RPMI7951 (cell line): Measurements from ENCODE around the gene SMYD3. TPM values are rescaled to one million over a fixed set of nuclear protein-coding genes. Genes with fewer than 3 reads are reported as not detected.
"Not testable (repeated sequence)": the region's sequence is repeated elsewhere in the genome, so short reads cannot be mapped to it uniquely, and the experiment has no call there.

Experiments used
- DNase-seq: peaks from one replicate; pipeline ENCODE4 v3.0.0-alpha.2; 2012; ENCODE audit warnings: low read depth
- total RNA-seq: library from RNA; depleted of rRNA; stranded (reverse); fragments of >200 nt; shearing (Covaris generic); gene quantifications from 2 replicates; pipeline ENCODE4 v1.2.3, GENCODE V29; 2014; rRNA removed

The SMYD3 gene
- total RNA-seq, 1 experiment from 2014 or later, result 33.9 TPM

DNA sequence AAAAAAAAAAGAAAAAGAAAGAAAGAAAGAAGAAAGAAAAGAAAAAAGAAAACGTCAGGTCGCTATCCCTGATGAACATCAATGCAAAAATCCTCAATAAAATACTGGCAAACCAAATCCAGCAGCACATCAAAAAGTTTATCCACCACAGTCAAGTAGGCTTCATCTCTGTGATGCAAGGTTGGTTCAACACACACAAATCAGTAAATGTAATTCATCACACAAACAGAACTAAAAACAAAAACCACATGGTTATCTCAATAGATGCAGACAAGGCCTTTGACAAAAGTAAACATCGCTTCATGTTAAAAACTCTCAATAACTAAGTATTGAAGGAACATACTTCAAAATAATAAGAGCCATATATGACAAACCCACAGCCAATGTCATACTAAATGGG lies 779.0 kb downstream of the SMYD3 start:
- DNase-seq, result not testable (repeated sequence)

DNA sequence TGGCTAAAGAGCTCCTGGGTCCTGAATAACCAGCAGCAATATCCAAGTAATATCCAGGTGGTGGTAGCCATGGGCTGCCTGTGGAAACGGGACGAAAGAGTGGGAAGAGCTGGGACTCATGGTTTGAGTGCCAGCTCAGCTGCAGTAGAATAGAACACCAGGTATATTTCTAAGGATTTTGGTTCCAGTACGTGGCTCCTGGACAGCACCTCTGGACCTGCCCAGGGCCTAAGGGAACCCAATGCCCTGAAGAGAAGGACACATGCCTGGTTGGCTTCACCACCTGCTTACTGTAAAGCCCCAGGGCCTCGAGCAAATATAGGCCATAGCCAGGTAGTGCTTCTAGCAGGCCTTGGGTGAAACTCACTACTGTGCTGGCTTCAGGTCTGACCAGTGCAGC lies 785.6 kb downstream of the SMYD3 start:
- no peak for DNase-seq

DNA sequence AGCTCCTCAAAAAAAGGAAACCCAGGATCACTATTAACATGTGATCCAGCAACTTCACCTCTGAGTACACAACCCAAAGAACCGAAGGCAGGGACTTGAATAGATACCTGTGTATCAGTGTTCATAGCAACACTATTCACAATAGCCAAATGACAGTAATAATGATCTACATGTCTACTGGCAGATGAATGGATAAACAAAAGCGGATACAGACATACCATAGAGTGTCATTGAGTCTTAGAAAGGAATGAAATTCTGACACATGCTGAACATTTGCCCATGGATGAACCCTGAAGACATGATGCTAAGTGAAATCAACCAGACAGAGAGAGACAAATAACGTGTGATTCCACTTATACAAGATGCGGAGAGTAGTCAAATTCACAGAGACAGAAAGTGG lies 788.1 kb downstream of the SMYD3 start:
- no peak for DNase-seq

DNA sequence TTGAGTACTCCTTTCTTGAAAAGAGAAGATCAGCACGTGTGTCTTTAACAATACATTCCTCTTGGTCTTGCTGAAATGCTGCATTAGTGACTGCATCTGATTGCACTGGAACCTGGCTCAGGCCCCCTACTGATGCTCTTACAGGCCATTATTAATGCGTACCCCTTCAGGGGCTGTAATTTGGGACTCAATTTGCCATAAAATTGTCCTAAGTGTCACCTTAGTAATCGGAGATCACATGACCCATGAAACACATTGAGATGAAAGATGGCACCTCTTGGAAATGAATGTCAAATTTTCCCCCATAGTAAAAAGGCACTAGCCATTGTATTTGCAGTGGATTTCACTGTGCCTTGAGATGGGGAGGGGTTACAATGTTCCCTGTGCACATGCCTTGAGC lies 789.0 kb downstream of the SMYD3 start:
- DNase-seq, result no peak

DNA sequence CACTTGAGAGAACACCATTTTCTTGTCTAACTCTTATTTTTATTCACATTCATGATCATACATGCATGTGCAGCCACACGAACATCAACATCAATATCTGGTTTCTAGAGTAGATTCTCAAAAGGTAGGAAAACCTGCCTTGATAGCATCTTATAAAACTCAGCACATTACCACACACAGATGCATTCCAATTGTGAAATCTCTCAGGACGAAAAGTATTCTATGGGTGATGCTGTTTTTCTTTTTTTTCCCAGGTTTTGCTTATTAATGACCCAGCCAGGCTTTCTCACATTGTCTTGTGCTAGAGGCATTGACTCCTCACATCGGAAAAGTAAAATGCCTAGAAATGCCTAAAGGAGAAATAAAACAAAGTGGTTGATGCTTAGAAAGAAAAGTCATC lies 789.5 kb downstream of the SMYD3 start:
- DNase-seq, result no peak

DNA sequence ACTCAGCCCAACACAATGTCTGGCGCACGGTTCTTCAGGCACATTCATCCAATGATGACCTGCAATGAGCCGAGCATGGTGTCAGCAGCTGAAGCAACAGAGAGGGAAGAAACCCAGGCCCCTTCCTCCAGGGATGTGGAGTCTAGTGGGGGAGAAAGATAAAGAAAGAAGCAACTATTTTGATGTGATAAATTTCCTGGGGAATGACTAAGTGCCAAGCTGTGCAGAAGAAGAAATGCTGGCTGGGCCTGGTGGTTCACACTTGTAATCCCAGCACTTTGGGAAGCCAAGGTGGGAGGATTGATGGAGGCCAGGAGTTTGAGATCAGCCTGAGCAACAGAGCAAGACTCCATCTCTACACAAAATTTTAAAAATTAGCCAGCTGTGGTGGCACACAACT lies 790.5 kb downstream of the SMYD3 start:
- peak; percentile 16 for DNase-seq

DNA sequence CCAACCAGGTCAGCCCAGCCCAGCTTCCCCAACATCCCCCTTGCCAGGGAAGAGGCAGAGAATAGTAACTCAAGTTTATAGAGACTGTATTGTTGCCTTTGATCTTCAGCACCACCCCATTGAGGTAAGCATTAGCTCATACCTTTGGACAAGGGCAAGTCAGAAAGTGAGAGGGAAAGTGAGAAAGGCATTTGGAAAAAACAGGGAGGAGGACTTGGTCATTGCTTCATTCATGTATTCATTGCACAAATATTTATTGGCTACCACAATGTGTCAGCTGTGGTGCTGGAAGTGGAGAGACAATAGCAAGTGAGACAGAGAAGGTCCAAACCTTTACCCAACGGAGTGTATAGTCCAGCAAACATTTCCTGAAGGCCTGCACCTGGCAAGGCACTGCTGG lies 791.1 kb downstream of the SMYD3 start:
- DNase-seq, result peak; percentile 90

DNA sequence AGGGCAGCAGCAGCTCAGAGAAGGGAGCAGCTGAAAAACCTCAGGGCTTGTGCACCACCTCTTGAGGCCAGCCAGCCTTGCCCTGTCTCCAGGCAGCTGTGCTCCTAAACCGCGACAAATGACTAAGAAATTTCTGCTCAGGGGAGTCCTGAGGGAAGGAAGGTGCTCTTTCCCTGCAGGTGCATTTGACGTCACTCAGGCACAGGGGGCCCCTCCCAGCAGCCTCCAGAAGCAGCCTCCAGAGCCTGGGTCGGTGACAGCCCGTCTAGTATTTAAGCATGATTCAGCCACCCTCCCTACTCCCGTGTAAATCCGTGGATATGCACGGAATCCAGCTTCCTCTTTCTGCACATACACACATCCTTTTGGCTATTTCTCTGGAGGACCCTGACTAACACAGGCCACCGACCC lies 791.8 kb downstream of the SMYD3 start:
- DNase-seq, result peak; percentile 60

DNA sequence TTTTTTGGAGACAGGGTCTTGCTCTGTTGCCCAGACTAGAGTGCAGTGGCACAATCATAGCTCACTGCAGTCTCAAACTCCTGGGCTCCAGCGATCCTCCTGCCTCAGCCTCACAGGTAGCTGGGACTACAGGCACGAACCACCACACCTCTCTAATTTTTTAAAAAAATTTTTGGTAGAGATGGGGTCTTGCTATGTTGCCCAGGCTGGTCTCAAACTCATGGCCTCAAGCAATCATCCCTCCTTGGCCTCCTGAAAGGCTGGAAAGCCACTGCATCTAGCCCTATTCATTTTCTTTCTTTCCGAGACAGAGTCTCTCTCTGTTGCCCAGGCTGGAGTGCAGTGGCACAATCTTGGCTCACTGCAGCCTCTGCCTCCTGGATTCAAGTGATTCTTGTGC lies 793.1 kb downstream of the SMYD3 start:
- not testable (repeated sequence) for DNase-seq

DNA sequence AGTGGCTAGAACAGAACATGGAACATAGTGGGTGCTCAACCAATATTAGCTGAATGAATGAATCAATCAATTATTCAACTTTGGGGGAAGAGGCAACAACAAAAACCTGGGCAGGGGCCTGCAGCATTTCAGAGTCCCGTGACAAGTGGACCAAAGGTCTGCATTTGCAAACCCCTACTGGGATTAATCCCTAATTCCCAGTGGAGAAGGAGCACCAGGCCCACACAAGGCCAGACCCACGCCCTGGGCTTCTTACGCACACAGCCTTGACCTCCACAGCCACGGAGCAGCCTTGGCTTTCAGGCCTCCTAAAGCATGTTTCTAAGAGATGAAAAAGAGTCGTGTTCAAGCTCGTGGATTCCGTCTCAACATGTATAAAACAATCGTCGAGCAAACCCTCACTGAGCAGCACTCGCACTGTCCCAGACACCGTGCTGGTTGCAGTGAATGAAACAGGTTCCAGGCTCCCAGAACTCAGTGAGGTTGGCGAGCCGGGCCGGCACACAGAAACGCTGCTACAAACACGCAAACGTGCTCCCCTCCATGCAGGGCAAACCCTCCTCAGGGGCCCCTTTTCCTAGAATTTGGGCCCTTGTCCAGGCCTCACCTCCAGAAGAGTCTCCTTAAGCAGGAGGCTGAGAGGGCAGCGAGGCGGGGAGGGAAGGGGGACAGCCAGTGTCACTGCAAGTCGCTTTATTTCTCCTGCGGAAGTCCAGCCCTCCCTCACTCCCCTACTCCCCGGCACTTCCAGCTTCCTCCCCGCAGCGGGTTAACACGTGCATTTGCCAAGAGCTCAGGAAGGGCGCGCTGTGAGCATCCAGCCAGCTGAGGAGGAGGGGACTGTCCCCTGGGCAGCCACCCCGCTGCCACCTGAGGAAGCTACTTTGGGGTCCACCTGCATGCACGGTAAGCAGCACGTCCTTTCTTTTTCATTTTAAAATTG lies 795.8 kb downstream of the SMYD3 start:
- DNase-seq, result no peak

DNA sequence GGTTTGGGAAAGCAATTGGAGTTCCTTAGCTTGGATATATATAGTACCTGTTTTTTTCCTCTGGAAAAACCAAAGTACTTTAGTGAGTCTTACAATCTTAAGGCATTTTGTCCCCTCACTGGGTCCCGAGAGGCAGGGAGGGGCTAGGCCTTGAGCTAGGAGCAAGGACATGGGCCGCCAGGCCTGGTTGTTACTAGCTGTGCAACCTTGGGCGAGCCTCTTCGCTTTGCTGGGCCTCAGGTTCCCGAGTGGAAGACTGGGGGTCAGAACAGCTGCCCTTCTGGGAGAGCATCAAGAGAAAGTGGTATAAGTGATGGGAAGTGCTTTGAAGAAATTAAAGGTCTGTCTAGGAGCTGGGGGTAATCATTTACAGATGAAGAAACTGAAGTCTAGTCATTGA lies 799.1 kb downstream of the SMYD3 start:
- DNase-seq, result no peak

DNA sequence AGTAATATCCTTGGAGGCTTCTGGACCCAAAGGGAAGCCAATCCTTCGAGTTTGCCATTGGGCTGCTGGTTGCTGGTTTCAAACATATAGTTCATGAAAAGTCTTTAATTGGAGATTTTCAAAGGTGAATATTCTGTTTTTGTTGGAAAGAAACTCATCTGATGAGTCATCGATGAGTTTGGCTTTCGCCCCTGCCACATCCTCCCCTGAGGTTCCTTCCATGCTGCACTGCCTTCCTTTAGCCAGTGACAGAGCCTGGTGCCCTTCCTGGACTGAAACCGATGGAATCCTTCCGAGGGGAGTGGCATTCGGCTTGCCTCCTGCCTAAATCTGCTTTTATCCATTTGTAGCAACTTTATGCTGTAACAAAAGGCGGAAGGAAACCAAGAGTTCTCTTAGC lies 802.3 kb downstream of the SMYD3 start:
- peak; percentile 91 for DNase-seq

DNA sequence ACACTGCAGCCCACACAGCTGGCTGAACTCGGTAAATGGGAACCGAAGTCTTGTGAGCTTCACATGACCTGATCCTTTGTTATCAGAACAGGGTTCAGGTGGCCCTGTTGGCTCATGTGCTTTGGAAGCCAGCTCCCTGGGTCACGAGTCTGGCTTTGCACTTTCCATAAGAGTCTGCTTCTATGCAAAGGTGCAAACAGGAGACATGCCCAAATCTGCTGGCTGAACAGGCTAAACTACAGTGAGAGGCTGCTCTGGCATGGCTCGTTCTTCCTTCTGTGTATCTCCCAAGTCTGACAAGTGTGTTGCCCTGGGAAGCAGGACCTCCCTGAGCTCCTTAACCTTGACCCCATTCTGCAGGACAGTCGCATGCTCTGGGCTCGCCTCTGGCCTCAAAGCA lies 802.7 kb downstream of the SMYD3 start:
- DNase-seq, result no peak

DNA sequence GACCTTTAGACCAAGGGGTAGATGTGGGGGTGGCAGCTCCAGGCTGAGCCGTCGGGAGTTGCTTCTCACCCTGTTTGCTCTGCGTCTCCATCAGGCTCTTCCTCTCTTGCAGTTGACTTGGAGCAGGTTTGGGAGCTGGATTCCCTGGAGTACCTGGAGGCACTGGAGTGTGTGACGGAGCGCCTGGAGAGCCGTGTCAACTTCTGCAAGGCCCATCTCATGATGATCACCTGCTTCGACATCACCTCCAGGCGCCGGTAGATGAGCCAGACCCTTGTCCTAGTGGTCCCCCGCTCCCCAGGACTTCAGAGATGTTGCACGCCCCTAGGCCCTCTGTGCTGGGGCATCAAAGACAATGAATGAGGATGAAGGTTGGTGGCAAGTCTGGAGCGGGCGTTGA lies 804.7 kb downstream of the SMYD3 start:
- no peak for DNase-seq

DNA sequence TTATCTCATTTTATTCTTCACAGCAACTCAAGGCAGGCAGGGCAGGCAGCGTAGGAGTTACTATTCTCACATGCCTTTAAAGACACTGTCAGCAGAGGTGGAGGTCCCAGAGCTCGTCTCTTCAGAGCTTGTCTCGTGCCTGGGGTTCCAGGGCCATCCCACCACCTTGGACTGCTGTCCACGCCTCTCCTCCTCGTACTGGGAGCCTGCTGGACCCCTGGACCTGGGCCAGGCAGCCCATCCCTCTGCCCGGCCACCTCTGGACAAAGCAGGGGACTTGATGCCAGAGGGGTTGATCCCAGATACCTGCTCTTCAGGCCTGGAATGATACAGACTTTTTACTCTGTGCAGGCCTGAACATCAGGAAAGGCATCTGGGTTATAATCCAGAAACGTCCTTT lies 805.4 kb downstream of the SMYD3 start:
- no peak for DNase-seq

DNA sequence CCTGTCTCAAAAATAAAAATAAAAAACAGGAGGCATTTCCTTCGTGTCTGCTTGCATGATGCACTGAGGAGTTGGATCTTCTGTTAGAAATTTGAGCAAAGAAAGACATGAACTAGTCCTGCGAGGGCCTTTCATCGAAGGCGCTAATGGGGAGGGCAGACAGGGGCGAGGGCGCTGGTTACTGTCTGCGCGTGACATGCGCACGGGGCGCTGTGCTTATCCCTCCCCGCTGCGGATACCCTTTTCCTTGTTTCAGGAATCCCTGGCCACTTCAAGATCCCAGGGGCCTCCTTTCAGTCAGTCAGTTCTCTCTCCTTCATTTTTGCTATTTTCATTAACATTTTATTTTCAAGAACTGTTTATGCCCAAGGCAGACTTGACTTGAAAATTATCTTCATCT lies 806.4 kb downstream of the SMYD3 start:
- DNase-seq, result no peak

Other genes starting within 250 kb of the SMYD3 start
- 22.0 and 25.6 TPM in 2 replicates for gene TFB2M, start 59.0 kb upstream of the SMYD3 start, total RNA-seq
- 12.0 and 12.3 TPM in 2 replicates for gene CNST, start 59.2 kb upstream of the SMYD3 start, total RNA-seq
- 25.8 and 31.8 TPM in 2 replicates for gene SCCPDH, start 217.1 kb upstream of the SMYD3 start, total RNA-seq